ENCODE results near the gene COX20. TPM values are rescaled to one million over a fixed set of nuclear protein-coding genes. Genes with fewer than 3 reads are reported as not detected.

Gene COX20
- total RNA-seq, 1 experiment from 2014 or later, result 33.1 TPM

GRCh38 chr1:244881552-244882280, 46.3 kb downstream of the COX20 start:
- Mint-ChIP-seq H3K36me3 (no peaks in the 10 kb centered on the region), H3K27me3 (ENCODE audit: low read depth) (no peaks in the 10 kb centered on the region), H3K4me1 (peaks cover 15% of the 10 kb centered on the region), H3K9me3 (no peaks in the 10 kb centered on the region), H3K27ac (peak overlapping the region; percentile 25), H3K4me3 (no peak overlapping the region)
- peak; percentile 60 for ATAC-seq
- POLR2A ChIA-PET, result interaction anchor here (1.0 kb wide), 1 partner anchor 17 kb away, joined by 3 read pairs; the partner anchor contains the start of gene HNRNPU
- CTCF ChIA-PET, result interaction anchor here (0.6 to 1.5 kb wide), 4 partner anchors 17 to 161 kb away, joined by 3 to 6 read pairs (median 3); no protein-coding TSS in a partner anchor
- DNase-seq (ENCODE audit: low spot score), result no peak
- TF ChIP-seq USF1 (CRISPR knock-in tag; IDR thresholded peaks at IDR 0.05), result no peak
- no peak for TF ChIP-seq MAX (CRISPR knock-in tag; IDR thresholded peaks at IDR 0.05)
- TF ChIP-seq ZNF423 (CRISPR knock-in tag; IDR thresholded peaks at IDR 0.05), result no peak
- no peak for TF ChIP-seq ETV6 (CRISPR knock-in tag; IDR thresholded peaks at IDR 0.05)
- TF ChIP-seq ZNF317 (CRISPR knock-in tag; IDR thresholded peaks at IDR 0.05; ENCODE audit: borderline replicate concordance, low read depth), result no peak
- TF ChIP-seq ATF1 (CRISPR knock-in tag; IDR thresholded peaks at IDR 0.05), result no peak
- no peak for TF ChIP-seq ZSCAN18 (CRISPR knock-in tag; IDR thresholded peaks at IDR 0.05)
- no peak for TF ChIP-seq FOXK1 (CRISPR knock-in tag; IDR thresholded peaks at IDR 0.05)
- TF ChIP-seq ZNF121 (CRISPR knock-in tag; IDR thresholded peaks at IDR 0.05), result no peak
- no peak for TF ChIP-seq OVOL2 (CRISPR knock-in tag; IDR thresholded peaks at IDR 0.05; ENCODE audit: borderline replicate concordance)
- no peak for TF ChIP-seq NR2C2 (CRISPR knock-in tag; IDR thresholded peaks at IDR 0.05)
- TF ChIP-seq KAT7 (CRISPR knock-in tag; IDR thresholded peaks at IDR 0.05; ENCODE audit: borderline replicate concordance), result no peak
- TF ChIP-seq TEAD4 (CRISPR knock-in tag; IDR thresholded peaks at IDR 0.05), result no peak
- TF ChIP-seq GABPB1 (CRISPR knock-in tag; IDR thresholded peaks at IDR 0.05), result no peak
- no peak for TF ChIP-seq IRF1 (CRISPR knock-in tag; IDR thresholded peaks at IDR 0.05)
- TF ChIP-seq NFE2L1 (CRISPR knock-in tag; IDR thresholded peaks at IDR 0.05), result no peak
- TF ChIP-seq PRDM15 (CRISPR knock-in tag; IDR thresholded peaks at IDR 0.05), result no peak
- no peak for TF ChIP-seq ARID4B (CRISPR knock-in tag; IDR thresholded peaks at IDR 0.05; ENCODE audit: borderline replicate concordance)
- TF ChIP-seq E2F5 (CRISPR knock-in tag; IDR thresholded peaks at IDR 0.05), result no peak
